ENCODE data around the gene CCK.

CCK gene

GRCh38 chr3:42224658-42225421 lies 41.1 kb downstream of the CCK start:
- DNase-seq = no peak

- DNase-seq = no peak
Observed at GRCh38 chr3:42224178-42224577, 41.8 kb downstream of the CCK start.

GRCh38 chr3:42222942-42223693 lies 42.9 kb downstream of the CCK start:
- DNase-seq = no peak

GRCh38 chr3:42220436-42221121 lies 45.4 kb downstream of the CCK start:
- DNase-seq = no peak

GRCh38 chr3:42216931-42217333 lies 49.1 kb downstream of the CCK start:
- no peak for DNase-seq

GRCh38 chr3:42216302-42216701 lies 49.7 kb downstream of the CCK start:
- no peak for DNase-seq

GRCh38 chr3:42214565-42215283 lies 51.3 kb downstream of the CCK start:
- DNase-seq = no peak

GRCh38 chr3:42214064-42214463 lies 51.9 kb downstream of the CCK start:
- no peak for DNase-seq

GRCh38 chr3:42213417-42213816 lies 52.6 kb downstream of the CCK start:
- no peak for DNase-seq

- DNase-seq = no peak
Observed at GRCh38 chr3:42210726-42211125, 55.3 kb downstream of the CCK start.

- no peak for DNase-seq
Observed at GRCh38 chr3:42209917-42210316, 56.1 kb downstream of the CCK start.

Measured in inflammatory macrophage (primary cell).